ENCODE data around the gene C2CD2L. TPM values are rescaled to one million over a fixed set of nuclear protein-coding genes. Genes with fewer than 3 reads are reported as not detected.

The C2CD2L gene
- total RNA-seq, 1 experiment from 2014 or later = 16.8 TPM

DNA sequence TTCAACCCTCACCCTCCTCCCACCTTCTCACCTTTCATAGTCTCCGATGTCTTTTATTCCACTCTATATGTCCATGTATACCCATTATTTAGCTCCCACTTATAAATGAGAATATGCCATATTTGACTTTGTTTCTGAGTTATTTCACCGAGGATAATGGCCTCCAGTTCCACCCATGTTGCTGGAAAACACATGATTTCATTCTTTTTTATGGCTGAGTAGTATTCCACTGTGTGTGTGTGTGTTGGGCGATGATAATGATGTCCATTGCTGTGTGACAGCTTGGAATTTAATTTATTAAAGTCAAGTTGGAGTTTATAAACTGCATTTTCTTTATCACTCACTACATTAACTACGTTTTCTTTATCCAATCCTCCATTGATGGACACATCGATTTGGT lies 11.1 kb downstream of the C2CD2L start:
- intact Hi-C loops (cut with micrococcal nuclease) = no loop called here
- POLR2A ChIA-PET (ENCODE audit: unreplicated experiment) = no interaction called here

DNA sequence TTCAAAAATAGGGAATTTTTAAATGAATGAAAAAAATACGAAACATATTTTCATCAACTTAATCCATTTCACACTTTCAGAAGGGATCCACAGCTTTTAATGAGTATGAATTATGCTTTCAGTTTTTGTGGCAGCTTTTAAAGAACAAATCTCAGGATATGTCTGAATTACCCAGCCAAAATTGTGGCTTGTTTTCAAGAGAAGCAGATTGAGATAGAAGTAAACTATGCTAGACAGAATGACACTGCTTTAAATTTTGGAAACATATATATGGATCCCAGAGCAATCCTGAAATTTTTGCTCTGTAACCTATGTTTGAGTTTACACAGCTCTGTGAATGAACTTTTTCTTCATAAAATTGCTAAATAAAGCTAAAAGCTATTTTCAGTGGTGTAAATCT lies 11.8 kb downstream of the C2CD2L start:
- no peak overlapping the region for H3K9ac ChIP-seq (ENCODE audit: low read length)
- H3K27me3 ChIP-seq (ENCODE audit: low read length) = no peaks in the 10 kb centered on the region
- POLR2A ChIA-PET (ENCODE audit: unreplicated experiment) = no interaction called here
- no TSS peak for BruUV-seq (replicated peaks)
- TF ChIP-seq EZH2 (IDR thresholded peaks at IDR 0.05; ENCODE audit: low read length, unreplicated experiment) = no peak
- TF ChIP-seq EZH2phosphoT487 (IDR thresholded peaks at IDR 0.05; ENCODE audit: borderline replicate concordance, low read length) = no peak
- TF ChIP-seq, protein P1, sequence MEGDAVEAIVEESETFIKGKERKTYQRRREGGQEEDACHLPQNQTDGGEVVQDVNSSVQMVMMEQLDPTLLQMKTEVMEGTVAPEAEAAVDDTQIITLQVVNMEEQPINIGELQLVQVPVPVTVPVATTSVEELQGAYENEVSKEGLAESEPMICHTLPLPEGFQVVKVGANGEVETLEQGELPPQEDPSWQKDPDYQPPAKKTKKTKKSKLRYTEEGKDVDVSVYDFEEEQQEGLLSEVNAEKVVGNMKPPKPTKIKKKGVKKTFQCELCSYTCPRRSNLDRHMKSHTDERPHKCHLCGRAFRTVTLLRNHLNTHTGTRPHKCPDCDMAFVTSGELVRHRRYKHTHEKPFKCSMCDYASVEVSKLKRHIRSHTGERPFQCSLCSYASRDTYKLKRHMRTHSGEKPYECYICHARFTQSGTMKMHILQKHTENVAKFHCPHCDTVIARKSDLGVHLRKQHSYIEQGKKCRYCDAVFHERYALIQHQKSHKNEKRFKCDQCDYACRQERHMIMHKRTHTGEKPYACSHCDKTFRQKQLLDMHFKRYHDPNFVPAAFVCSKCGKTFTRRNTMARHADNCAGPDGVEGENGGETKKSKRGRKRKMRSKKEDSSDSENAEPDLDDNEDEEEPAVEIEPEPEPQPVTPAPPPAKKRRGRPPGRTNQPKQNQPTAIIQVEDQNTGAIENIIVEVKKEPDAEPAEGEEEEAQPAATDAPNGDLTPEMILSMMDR (conservative IDR thresholded peaks at IDR 0.05; ENCODE audit: low read depth, low read length) = no peak
- intact Hi-C loops (cut with micrococcal nuclease) = no loop called here
- peaks cover 15% of the 10 kb centered on the region for H3K4me1 ChIP-seq (ENCODE audit: insufficient read depth, low read length)
- DNase-seq = no peak
- no peaks in the 10 kb centered on the region for H3F3A ChIP-seq (ENCODE audit: low read length, unreplicated experiment)
- H3K36me3 ChIP-seq (ENCODE audit: low read depth, low read length) = peaks cover 13% of the 10 kb centered on the region; the same call in 1 of the 2 replicates
- H3K9me3 ChIP-seq (ENCODE audit: low read length) = no peaks in the 10 kb centered on the region
- CTCF ChIA-PET = interaction anchor here (0.6 kb wide), 1 partner anchor 17 kb away, joined by 3 read pairs; no protein-coding TSS in a partner anchor
- no peaks in the 10 kb centered on the region for H4K20me1 ChIP-seq (ENCODE audit: low read length)
- no peak overlapping the region for H3K27ac ChIP-seq (ENCODE audit: low read length)
- no peak overlapping the region for H2AFZ ChIP-seq (ENCODE audit: low read length)
- H3K79me2 ChIP-seq (ENCODE audit: low read length) = peaks cover 25% of the 10 kb centered on the region
- no peak overlapping the region for H3K4me3 ChIP-seq (ENCODE audit: low read length)
- no peaks in the 10 kb centered on the region for H3K9me2 ChIP-seq (replicated peaks; ENCODE audit: low read length)
- ATAC-seq = no peak
- H3K4me2 ChIP-seq (ENCODE audit: low read length) = no peak overlapping the region

More for the DNA sequence above, 11.1 kb downstream of the C2CD2L start:
- H3K79me2 ChIP-seq (ENCODE audit: low read length) = peaks cover 18% of the 10 kb centered on the region
- TF ChIP-seq EZH2phosphoT487 (IDR thresholded peaks at IDR 0.05; ENCODE audit: borderline replicate concordance, low read length) (no peak), EZH2 (IDR thresholded peaks at IDR 0.05; ENCODE audit: low read length, unreplicated experiment) (no peak)
- TF ChIP-seq, protein P1 (conservative IDR thresholded peaks at IDR 0.05; ENCODE audit: low read depth, low read length) = no peak
- CTCF ChIA-PET = no interaction called here
- H4K20me1 ChIP-seq (ENCODE audit: low read length) = no peaks in the 10 kb centered on the region
- ATAC-seq (no peak), DNase-seq (no peak)
- peaks cover 15% of the 10 kb centered on the region; the same call in 1 of the 2 replicates for H3K36me3 ChIP-seq (ENCODE audit: low read depth, low read length)
- H3F3A ChIP-seq (ENCODE audit: low read length, unreplicated experiment) = no peaks in the 10 kb centered on the region
- no peaks in the 10 kb centered on the region for H3K9me3 ChIP-seq (ENCODE audit: low read length)
- no peak overlapping the region for H3K9ac ChIP-seq (ENCODE audit: low read length)
- BruUV-seq (replicated peaks) = no TSS peak
- no peaks in the 10 kb centered on the region for H3K27me3 ChIP-seq (ENCODE audit: low read length)
- no peak overlapping the region for H2AFZ ChIP-seq (ENCODE audit: low read length)
- peaks cover 15% of the 10 kb centered on the region for H3K4me1 ChIP-seq (ENCODE audit: insufficient read depth, low read length)
- H3K4me3 ChIP-seq (ENCODE audit: low read length) = no peak overlapping the region
- H3K9me2 ChIP-seq (replicated peaks; ENCODE audit: low read length) = no peaks in the 10 kb centered on the region
- no peak overlapping the region for H3K4me2 ChIP-seq (ENCODE audit: low read length)
- no peak overlapping the region for H3K27ac ChIP-seq (ENCODE audit: low read length)

DNA sequence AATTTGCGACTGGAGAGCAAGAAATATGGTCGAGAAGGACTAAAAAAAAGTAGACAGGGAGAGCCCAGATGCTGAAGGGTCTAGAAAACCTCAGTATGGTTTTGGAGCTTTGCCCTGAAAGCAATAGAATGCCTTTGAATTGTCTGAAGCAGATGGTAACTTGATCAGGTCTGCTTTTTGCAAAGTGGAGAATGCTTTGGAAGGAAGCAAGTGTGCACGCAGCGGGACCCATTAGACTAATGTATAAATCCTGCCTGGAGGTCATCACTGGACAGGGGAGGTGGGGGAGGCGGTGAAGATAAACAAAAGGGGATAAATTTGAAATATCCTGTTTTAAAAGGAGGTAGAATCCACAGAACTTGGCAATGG lies 13.5 kb downstream of the C2CD2L start:
- no peak for TF ChIP-seq EZH2phosphoT487 (IDR thresholded peaks at IDR 0.05; ENCODE audit: borderline replicate concordance, low read length)
- no peak for TF ChIP-seq EZH2 (IDR thresholded peaks at IDR 0.05; ENCODE audit: low read length, unreplicated experiment)
- TF ChIP-seq, protein P1 (conservative IDR thresholded peaks at IDR 0.05; ENCODE audit: low read depth, low read length) = no peak
- Histone ChIP-seq H2AFZ (ENCODE audit: low read length) (peak overlapping the region; percentile 93), H3K36me3 (ENCODE audit: low read depth, low read length) (peaks cover 10% of the 10 kb centered on the region; the same call in 1 of the 2 replicates), H3K9ac (ENCODE audit: low read length) (peak overlapping the region; percentile 85), H3K4me1 (ENCODE audit: insufficient read depth, low read length) (peaks cover 15% of the 10 kb centered on the region), H3F3A (ENCODE audit: low read length, unreplicated experiment) (no peaks in the 10 kb centered on the region), H3K9me3 (ENCODE audit: low read length) (no peaks in the 10 kb centered on the region), H3K4me3 (ENCODE audit: low read length) (peak overlapping the region; percentile 91), H4K20me1 (ENCODE audit: low read length) (no peaks in the 10 kb centered on the region), H3K79me2 (ENCODE audit: low read length) (peaks cover 29% of the 10 kb centered on the region), H3K9me2 (replicated peaks; ENCODE audit: low read length) (no peaks in the 10 kb centered on the region), H3K27ac (ENCODE audit: low read length) (peak overlapping the region; percentile 35), H3K4me2 (ENCODE audit: low read length) (peak overlapping the region; percentile 95), H3K27me3 (ENCODE audit: low read length) (no peaks in the 10 kb centered on the region)
- DNase-seq (peak; percentile 46), ATAC-seq (peak; percentile 13)
- BruUV-seq (replicated peaks) = TSS peak; percentile 93
- POLR2A ChIA-PET (ENCODE audit: unreplicated experiment) = interaction anchor here (1.3 kb wide), 1 partner anchor 26 kb away, joined by 5 read pairs; no protein-coding TSS in a partner anchor
- CTCF ChIA-PET = no interaction called here
- intact Hi-C loops (cut with micrococcal nuclease) = loop anchor here (1.0 to 2.0 kb wide), 2 partner anchors 12 to 20 kb away; partner anchors contain the start of gene DPAGT1

Data from PC-3 (cell line).